ENCODE results near the gene NECTIN1.

The NECTIN1 gene

DNA sequence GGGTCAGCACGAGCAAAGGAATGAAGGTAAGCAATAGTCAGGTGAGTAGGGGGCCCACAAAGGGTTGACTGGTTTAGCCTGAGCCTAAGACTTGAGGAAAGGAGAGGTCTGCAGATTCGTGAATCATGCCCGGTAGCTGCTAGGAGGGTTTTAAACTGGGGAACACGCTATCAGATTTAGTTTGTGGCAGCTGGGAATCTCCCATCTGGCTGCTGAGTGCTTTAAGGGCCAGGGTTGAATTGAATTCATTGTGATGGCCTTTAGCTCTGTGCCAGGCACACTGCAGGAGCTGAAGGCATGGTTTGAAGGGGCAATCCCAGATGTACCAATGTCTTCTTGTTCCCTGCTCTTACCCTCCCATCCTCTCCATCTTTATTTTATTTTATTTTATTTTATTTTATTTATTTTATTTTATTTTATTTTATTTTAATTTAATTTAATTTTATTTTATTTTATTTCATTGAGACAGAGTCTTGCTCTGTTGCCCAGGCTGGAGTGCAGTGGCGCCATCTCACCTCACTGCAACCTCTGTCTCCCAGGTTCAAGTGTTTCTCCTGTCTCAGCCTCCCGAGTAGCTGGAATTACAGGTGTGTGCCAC is 1.9 kb upstream of the NECTIN1 start:
- DNase-seq (ENCODE audit: insufficient read length, low spot score) (no peak), FAIRE-seq (no peak)
- TF ChIP-seq POLR2A (IDR thresholded peaks at IDR 0.05; ENCODE audit: low read depth, low read length): no peak

DNA sequence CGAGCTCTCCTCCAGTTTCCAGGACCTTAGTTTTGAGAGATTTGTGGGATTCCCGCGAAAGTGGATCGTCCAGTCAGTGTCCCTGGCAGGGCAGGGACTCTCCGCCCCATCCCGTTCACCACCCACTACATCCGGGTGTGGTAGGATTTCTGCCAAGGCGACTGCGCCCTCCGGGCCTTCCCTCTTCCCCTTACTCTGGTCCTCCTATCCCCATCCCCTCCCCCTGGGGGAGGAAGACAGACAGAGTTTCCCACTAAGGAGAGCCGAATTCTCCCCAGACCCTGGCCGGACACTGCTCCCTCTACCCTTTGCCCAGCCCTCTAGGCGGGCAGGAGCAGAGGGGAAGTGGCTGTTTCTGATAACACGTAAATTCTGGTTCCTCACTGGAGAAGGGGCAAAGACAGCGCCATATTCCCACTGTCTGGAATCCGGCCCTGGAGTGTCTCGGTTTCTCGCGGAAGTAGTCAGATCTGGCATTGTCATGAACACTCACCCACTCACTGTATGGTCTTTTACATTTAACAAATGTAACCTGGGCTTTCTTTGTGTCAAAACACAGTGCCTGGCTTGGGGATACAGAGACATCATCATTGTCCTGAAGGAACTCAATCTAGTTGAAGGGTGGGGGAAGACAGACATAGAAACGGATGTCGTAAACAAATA is 1.1 kb upstream of the NECTIN1 start:
- TF ChIP-seq POLR2A (IDR thresholded peaks at IDR 0.05; ENCODE audit: low read depth, low read length): no peak
- DNase-seq (ENCODE audit: insufficient read length, low spot score) (no peak), FAIRE-seq (no peak)

DNA sequence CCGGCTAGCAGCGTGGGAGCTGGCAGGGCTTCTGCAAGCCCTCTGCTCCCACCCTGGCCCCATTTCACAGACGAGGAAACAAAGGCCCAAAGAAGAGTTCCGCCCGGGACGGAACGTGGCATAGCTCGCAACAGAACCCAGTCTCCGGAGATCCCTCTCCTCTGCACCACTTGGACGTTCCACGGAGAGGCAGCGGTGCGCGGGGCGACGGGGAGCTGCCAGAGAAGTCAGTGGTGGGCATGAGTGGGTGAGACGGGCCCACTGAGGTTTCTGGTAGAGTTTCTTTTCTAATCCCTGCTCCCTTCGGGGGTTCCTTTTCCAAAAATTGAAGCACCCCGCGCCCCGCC is 554 bp upstream of the NECTIN1 start:
- no peak for DNase-seq (ENCODE audit: insufficient read length, low spot score)
- no peak for FAIRE-seq
- no peak for TF ChIP-seq POLR2A (IDR thresholded peaks at IDR 0.05; ENCODE audit: low read depth, low read length)

DNA sequence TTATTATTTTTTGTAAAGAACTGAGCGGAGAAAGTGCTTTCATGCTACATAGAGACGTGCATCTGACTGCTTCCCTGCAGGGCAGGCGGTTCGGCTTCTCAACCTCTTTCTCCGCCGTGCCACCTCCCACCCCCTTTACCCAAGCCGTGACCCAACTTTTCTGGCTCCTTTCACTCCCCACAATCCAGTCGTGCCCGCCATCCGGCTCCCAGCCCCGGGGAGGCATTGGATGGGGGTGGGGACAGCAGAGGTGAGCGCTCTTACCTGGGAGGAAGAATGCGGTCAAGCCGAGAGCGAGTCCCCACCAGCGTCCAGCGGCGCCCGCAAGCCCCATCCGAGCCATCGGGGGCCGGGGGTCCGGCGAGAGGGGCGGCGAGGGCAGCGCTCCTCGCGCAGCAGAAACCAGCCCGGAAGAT is 781 bp downstream of the NECTIN1 start:
- DNase-seq (ENCODE audit: insufficient read length, low spot score): peak; percentile 44
- no peak for TF ChIP-seq POLR2A (IDR thresholded peaks at IDR 0.05; ENCODE audit: low read depth, low read length)
- no peak for FAIRE-seq

DNA sequence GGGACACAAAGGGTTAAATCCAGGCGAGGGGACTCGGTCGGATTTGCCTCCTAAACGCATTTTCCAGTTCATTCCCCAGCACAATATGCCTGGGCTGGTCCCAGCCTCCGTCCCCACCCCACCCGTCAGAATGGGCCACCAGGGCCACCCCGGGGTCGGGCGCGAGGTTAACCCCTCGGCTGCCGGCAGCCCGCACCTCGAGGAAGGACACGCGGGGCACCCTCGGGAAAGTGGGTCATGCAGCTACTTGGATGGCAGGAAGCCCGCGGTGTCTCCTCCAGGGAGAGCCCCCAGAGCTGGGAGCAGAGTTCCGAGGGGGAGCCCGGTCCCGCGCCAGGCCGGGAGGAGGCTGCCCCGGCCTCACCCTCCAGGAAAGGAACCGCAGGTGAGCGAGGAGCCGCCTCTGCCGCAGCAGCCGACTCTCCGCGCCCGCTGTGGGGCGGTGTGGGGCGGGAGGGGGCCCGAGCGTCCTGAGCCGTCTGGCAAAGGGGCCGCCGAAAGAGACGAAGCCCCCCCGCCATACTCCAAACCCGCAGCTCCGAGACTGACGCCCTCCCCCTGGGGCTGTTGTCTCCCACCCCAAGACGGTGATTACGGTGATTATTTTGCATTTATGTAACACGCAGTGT is 1.4 kb downstream of the NECTIN1 start:
- peak; percentile 15 for DNase-seq (ENCODE audit: insufficient read length, low spot score)
- no peak for TF ChIP-seq POLR2A (IDR thresholded peaks at IDR 0.05; ENCODE audit: low read depth, low read length)
- no peak for FAIRE-seq

DNA sequence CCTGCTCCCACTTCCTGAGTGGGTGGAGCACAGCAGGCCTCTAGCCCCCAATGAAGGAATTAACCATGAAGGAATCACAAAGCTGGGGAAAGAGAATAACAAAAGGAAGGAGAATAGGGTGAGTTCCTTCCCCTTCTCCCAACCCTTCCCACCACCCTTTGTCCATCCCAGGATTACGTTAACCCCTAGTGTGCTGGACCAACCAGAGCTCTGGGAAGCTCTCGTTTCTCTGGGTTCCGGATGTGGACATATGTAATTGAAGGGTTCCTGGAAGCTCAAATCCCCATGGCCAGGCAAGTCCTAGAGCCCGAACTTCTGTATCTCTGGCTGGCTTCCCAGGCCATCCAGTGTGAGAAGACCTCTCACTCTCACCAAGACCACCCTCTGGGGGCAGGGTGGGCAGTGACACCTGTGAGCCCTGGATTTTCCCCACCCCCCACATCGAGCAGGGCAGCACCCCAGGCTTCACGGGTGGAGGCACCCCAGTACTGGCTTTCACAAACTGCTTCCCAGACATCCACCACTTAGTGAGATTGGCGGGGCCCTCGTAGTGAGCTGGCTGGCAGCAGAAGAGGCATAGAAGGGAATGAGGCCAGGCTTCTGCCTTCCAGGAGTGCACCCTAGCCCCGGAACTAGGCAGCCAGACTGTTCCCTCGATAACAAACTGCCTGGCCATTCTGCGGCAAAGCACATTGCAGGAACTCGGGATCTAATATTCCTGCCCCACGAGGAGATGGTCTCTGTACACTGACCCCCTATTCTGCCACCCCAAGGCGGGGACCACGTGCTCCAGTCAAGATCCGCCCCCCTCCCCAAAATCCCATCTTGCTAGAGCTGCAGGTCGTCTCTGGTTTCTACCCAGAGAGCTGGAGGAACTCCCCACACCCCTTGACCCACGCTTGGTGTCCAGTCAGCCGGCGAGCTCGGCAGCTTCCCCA is 2.1 kb downstream of the NECTIN1 start:
- no peak for TF ChIP-seq POLR2A (IDR thresholded peaks at IDR 0.05; ENCODE audit: low read depth, low read length)
- DNase-seq (ENCODE audit: insufficient read length, low spot score) (no peak), FAIRE-seq (no peak)

DNA sequence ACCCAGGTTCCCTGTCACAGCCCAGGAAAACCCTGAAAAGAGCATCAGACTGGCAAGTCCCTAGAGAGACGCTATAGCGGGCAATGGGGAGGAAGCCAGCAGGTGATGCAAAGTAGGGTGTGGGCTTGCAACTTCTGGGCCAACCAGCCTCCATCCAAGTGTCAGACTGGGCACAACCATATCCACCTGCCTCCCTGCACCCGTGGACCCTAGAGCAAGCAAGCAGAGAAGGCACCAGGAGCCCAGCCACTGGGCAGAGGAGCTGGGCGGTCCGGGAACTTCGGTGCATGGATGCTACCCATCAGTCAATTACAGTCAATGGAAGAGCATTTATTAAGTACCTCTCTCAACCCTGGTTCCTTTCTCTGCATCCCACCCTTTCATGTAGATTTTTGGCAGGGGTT is 2.8 kb downstream of the NECTIN1 start:
- FAIRE-seq (no peak), DNase-seq (ENCODE audit: insufficient read length, low spot score) (no peak)
- TF ChIP-seq POLR2A (IDR thresholded peaks at IDR 0.05; ENCODE audit: low read depth, low read length): no peak

DNA sequence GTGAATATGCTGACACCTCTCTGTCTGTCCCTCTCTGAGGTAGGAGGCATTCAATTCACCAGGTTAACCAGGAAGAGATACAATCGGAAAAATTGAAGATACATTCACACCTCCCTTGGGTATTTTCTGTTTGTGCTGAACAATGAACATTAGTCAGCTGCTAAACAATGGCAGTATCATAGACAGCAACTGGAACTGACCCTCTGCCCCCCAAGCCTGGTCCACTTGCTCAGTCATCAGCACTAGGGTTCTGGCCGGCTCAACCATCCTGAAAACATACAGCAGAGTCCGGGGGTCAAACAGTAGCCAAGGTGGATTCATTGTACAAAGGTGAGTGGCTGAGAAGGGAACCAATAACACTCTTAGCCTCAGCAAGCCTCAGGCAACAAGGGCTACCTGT is 4.0 kb downstream of the NECTIN1 start:
- DNase-seq (ENCODE audit: insufficient read length, low spot score): no peak
- TF ChIP-seq POLR2A (IDR thresholded peaks at IDR 0.05; ENCODE audit: low read depth, low read length): no peak
- FAIRE-seq: no peak

DNA sequence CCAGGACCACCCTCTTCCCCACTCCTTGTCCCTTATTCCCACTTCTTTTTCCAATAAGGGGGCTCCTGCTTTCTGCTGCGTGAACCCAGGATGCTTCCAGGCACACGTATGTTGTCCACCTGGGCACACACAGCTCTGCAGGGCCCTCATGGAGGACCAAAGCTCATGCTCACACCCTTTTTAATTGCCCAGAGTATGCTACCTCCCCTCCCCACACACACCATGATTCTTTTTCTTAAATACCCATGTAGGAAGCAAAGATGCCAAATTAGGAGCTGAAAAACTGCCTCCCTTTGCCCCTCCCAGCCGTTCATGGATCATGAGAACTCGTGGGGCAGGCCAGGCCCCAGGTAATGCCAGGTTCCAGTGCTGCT is 5.1 kb downstream of the NECTIN1 start:
- FAIRE-seq (no peak), DNase-seq (ENCODE audit: insufficient read length, low spot score) (no peak)
- TF ChIP-seq POLR2A (IDR thresholded peaks at IDR 0.05; ENCODE audit: low read depth, low read length): no peak

DNA sequence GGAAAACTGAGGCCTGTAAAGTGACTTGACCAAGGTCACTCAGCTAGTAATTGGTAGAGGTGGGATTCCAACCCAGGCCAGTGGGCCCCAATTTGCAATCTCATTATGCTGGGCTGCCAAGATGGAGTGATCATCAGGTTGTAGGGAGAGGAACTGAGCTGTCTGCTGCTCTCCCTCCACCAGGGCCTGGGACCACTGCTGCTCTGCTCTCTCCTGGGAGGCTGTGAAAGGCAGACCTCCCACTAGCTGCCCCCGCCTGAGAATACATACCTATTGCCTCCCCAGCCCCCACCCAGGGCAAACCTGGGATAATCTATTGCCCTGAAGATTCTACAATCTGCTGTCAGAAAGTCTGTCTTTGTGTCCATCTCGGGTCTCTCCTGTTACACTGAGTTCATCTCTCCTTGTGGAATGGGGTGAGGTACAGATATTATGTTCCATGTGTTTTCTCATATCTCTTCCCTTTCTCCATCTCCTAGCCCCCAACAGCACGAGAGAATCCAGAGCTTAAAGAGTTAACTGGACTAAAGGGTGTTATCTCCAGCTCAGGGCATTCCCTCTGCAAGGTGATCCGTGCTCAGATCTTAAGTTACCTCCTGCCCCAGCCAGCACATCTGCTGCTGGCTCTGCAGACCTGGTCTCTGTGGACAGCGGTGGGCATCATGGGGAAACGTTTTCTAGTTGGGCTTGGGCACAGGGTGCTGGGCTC is 5.6 kb downstream of the NECTIN1 start:
- no peak for TF ChIP-seq POLR2A (IDR thresholded peaks at IDR 0.05; ENCODE audit: low read depth, low read length)
- DNase-seq (ENCODE audit: insufficient read length, low spot score): no peak
- FAIRE-seq: no peak

DNA sequence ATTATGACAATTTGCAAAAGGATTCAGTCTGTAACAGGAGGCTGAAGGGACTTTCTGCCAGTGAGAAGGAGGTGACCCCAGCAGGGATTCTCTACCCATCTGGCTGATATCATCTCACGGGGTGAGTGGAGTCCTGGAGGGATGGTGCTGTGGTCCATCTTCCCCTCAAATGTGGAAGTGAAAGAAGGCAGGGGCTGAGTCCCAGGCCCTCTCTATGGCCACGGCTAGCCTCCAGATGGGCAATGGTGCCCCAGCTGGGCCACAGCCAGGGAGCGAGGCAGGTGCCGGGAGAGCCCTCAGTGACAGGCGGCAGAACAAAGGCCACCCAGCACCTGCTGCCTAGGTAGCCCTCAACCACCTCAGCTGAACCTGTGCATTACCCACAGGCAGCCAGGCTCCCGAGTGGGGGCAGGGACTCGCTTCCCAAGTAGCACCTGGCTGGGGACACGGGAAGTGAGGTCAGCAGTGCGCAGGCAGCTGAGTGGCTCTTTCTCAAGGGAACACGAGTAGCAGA is 6.7 kb downstream of the NECTIN1 start:
- TF ChIP-seq POLR2A (IDR thresholded peaks at IDR 0.05; ENCODE audit: low read depth, low read length): no peak
- FAIRE-seq (no peak), DNase-seq (ENCODE audit: insufficient read length, low spot score) (no peak)

DNA sequence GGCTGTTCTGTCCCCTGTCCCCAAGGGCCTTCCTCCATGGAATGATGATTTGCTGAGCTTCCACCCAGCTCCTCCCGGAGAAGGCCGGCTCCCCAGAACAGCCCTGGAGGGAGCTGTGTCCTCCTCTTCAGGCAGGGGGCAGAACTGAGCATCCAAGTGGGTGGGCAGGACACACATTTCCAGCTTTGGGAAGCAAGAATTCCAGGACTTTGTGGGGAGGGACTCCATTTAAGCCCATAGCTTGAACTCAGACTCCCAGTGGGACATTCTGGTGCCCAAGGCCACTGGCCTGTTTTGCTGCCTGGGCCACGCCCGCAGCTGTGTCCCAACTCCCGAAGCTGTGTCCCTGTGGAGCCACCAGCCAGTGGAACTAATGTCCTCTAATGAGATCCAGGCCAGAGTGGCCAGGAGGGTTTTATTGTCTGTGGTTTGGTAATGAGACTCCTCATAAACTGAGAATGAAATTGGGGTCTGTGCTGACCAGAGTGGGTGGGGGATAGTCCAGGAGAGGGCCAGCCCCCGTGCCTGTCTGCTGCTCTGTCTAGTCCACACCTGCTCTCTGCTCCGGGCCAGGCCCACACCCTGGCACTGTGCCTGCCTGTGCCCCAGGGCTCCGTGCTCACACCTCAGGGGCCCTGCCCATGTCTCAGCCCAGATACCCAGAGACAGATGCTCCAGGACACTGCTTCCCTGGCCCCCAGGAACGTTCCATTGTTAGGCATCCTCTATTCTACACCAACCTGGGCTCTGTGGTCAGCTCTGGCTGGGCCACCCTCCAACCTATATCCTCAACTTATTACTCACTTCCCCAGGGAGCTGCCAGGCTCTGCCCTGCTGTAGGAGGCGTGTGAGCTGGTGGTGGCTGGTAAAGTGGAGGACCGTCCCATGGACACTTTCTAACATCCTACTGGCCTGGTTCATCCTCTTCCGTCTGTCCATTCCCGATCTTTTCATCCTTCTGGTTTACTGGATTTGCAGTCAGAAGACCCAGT is 7.6 kb downstream of the NECTIN1 start:
- peak; percentile 6 for FAIRE-seq
- no peak for TF ChIP-seq POLR2A (IDR thresholded peaks at IDR 0.05; ENCODE audit: low read depth, low read length)
- peak; percentile 51 for DNase-seq (ENCODE audit: insufficient read length, low spot score)
